Measurements from ENCODE around the gene DCHS1. TPM values are rescaled to one million over a fixed set of nuclear protein-coding genes. Genes with fewer than 3 reads are reported as not detected.

Gene DCHS1
- total and polyA plus RNA-seq, 2 donors (not counting 1 experiment from before 2014, with no cell fraction given), result 0.92 to 23.9 TPM

- Histone ChIP-seq H3K27ac (ENCODE audit: insufficient read depth, low read length) (no peak overlapping the region), H2AFZ (ENCODE audit: low read length) (no peak overlapping the region), H4K20me1 (ENCODE audit: control insufficient read depth, extremely low read depth, insufficient read depth, low read length) (no peaks in the 10 kb centered on the region), H3K4me3 (replicated peaks in 1 of 4; ENCODE audit: control extremely low read depth in 1 of 4, insufficient read depth in 1 of 4, low read depth in 3 of 4, low read length in 4 of 4) (no peak overlapping the region), H3K79me2 (ENCODE audit: control insufficient read depth, insufficient read depth, low read length) (no peaks in the 10 kb centered on the region), H3K36me3 (ENCODE audit: control insufficient read depth, insufficient read depth, low read length) (no peaks in the 10 kb centered on the region), H3K27me3 (ENCODE audit: control insufficient read depth, insufficient read depth, low read length) (no peaks in the 10 kb centered on the region), H3K4me2 (ENCODE audit: extremely low read depth, insufficient read depth, low read length) (no peak overlapping the region), H3K9ac (ENCODE audit: insufficient read depth, low read length) (no peak overlapping the region), H3K4me1 (ENCODE audit: control insufficient read depth, extremely low read depth, insufficient read depth, low read length) (no peaks in the 10 kb centered on the region), H3K9me3 (ENCODE audit: control insufficient read depth, insufficient read depth, low read depth, low read length) (no peaks in the 10 kb centered on the region)
- no peak for DNase-seq (ENCODE audit: low read depth in 2 of 2)
- no peak for TF ChIP-seq CTCF (conservative IDR thresholded peaks at IDR 0.05 in 1 of 2, IDR thresholded peaks at IDR 0.05 in 1 of 2; ENCODE audit: low read depth in 1 of 2, low read length in 2 of 2)
- no peak for TF ChIP-seq EZH2 (IDR thresholded peaks at IDR 0.05; ENCODE audit: low read length, missing control alignments)
Observed at GRCh38 chr11:6629892-6630631, 25.5 kb downstream of the DCHS1 start.

GRCh38 chr11:6629573-6629891 lies 26.1 kb downstream of the DCHS1 start:
- Histone ChIP-seq H3K4me3 (replicated peaks in 1 of 4; ENCODE audit: control extremely low read depth in 1 of 4, insufficient read depth in 1 of 4, low read depth in 3 of 4, low read length in 4 of 4) (no peak overlapping the region), H3K9me3 (ENCODE audit: control insufficient read depth, insufficient read depth, low read depth, low read length) (no peaks in the 10 kb centered on the region), H3K4me1 (ENCODE audit: control insufficient read depth, extremely low read depth, insufficient read depth, low read length) (no peaks in the 10 kb centered on the region), H3K4me2 (ENCODE audit: extremely low read depth, insufficient read depth, low read length) (no peak overlapping the region), H3K27me3 (ENCODE audit: control insufficient read depth, insufficient read depth, low read length) (no peaks in the 10 kb centered on the region), H3K27ac (ENCODE audit: insufficient read depth, low read length) (no peak overlapping the region), H2AFZ (ENCODE audit: low read length) (no peak overlapping the region), H4K20me1 (ENCODE audit: control insufficient read depth, extremely low read depth, insufficient read depth, low read length) (no peaks in the 10 kb centered on the region), H3K36me3 (ENCODE audit: control insufficient read depth, insufficient read depth, low read length) (no peaks in the 10 kb centered on the region), H3K79me2 (ENCODE audit: control insufficient read depth, insufficient read depth, low read length) (no peaks in the 10 kb centered on the region), H3K9ac (ENCODE audit: insufficient read depth, low read length) (no peak overlapping the region)
- no peak for DNase-seq (ENCODE audit: low read depth in 2 of 2)
- TF ChIP-seq EZH2 (IDR thresholded peaks at IDR 0.05; ENCODE audit: low read length, missing control alignments) (no peak), CTCF (conservative IDR thresholded peaks at IDR 0.05 in 1 of 2, IDR thresholded peaks at IDR 0.05 in 1 of 2; ENCODE audit: low read depth in 1 of 2, low read length in 2 of 2) (no peak)

- Histone ChIP-seq H3K79me2 (ENCODE audit: control insufficient read depth, insufficient read depth, low read length) (no peaks in the 10 kb centered on the region), H3K4me3 (replicated peaks in 1 of 4; ENCODE audit: control extremely low read depth in 1 of 4, insufficient read depth in 1 of 4, low read depth in 3 of 4, low read length in 4 of 4) (no peak overlapping the region), H3K27me3 (ENCODE audit: control insufficient read depth, insufficient read depth, low read length) (no peaks in the 10 kb centered on the region), H3K27ac (ENCODE audit: insufficient read depth, low read length) (no peak overlapping the region), H3K4me1 (ENCODE audit: control insufficient read depth, extremely low read depth, insufficient read depth, low read length) (no peaks in the 10 kb centered on the region), H3K9me3 (ENCODE audit: control insufficient read depth, insufficient read depth, low read depth, low read length) (no peaks in the 10 kb centered on the region), H2AFZ (ENCODE audit: low read length) (no peak overlapping the region), H3K36me3 (ENCODE audit: control insufficient read depth, insufficient read depth, low read length) (no peaks in the 10 kb centered on the region), H3K4me2 (ENCODE audit: extremely low read depth, insufficient read depth, low read length) (no peak overlapping the region), H3K9ac (ENCODE audit: insufficient read depth, low read length) (no peak overlapping the region), H4K20me1 (ENCODE audit: control insufficient read depth, extremely low read depth, insufficient read depth, low read length) (no peaks in the 10 kb centered on the region)
- TF ChIP-seq EZH2 (IDR thresholded peaks at IDR 0.05; ENCODE audit: low read length, missing control alignments) (no peak), CTCF (conservative IDR thresholded peaks at IDR 0.05 in 1 of 2, IDR thresholded peaks at IDR 0.05 in 1 of 2; ENCODE audit: low read depth in 1 of 2, low read length in 2 of 2) (no peak)
- DNase-seq (ENCODE audit: low read depth in 2 of 2), result no peak
Observed at GRCh38 chr11:6628526-6628925, 27.1 kb downstream of the DCHS1 start.
